Measurements from ENCODE around the gene UNG.

Gene UNG

GRCh38 chr12:109092497-109093021, 4.8 kb upstream of the UNG start:
- peak; percentile 49 for DNase-seq

GRCh38 chr12:109093022-109093918, 4.1 kb upstream of the UNG start, which contains the start of gene ALKBH2:
Gene ALKBH2, minus strand, starts transcription at chr12:109093472. Its CDS starts 686 bp downstream, at chr12:109092786.
- DNase-seq = peak; percentile 95

GRCh38 chr12:109097140-109097434, 310 bp upstream of the UNG start:
- no peak for DNase-seq

GRCh38 chr12:109098183-109098604, 797 bp downstream of the UNG start:
- no peak for DNase-seq

- no peak for DNase-seq
Observed at GRCh38 chr12:109098651-109099050, 1.3 kb downstream of the UNG start.

GRCh38 chr12:109099431-109100020, 2.1 kb downstream of the UNG start:
- no peak for DNase-seq

- no peak for DNase-seq
Observed at GRCh38 chr12:109100741-109101140, 3.3 kb downstream of the UNG start.

GRCh38 chr12:109102491-109102890, 5.1 kb downstream of the UNG start:
- DNase-seq = no peak

- no peak for DNase-seq
Observed at GRCh38 chr12:109105176-109105575, 7.8 kb downstream of the UNG start.

- no peak for DNase-seq
Observed at GRCh38 chr12:109109746-109110350, 12.5 kb downstream of the UNG start.

GRCh38 chr12:109110988-109111495, 13.6 kb downstream of the UNG start:
- peak; percentile 93 for DNase-seq

GRCh38 chr12:109112720-109113465, 15.5 kb downstream of the UNG start:
- DNase-seq = no peak

GRCh38 chr12:109113661-109114321, 16.4 kb downstream of the UNG start:
- DNase-seq = no peak

GRCh38 chr12:109114644-109115043, 17.2 kb downstream of the UNG start:
- DNase-seq = no peak

GRCh38 chr12:109115404-109115757, 18.0 kb downstream of the UNG start:
- no peak for DNase-seq

- peak; percentile 29 for DNase-seq
Observed at GRCh38 chr12:109115758-109116610, 18.6 kb downstream of the UNG start, which contains the start of gene ACACB. Gene ACACB, plus strand, starts transcription at chr12:109116587. Its CDS starts 22,819 bp downstream, at chr12:109139406.

GRCh38 chr12:109116611-109116949, 19.2 kb downstream of the UNG start:
- no peak for DNase-seq

- DNase-seq = no peak
Observed at GRCh38 chr12:109120095-109120494, 22.7 kb downstream of the UNG start.

GRCh38 chr12:109120557-109120956, 23.2 kb downstream of the UNG start:
- no peak for DNase-seq

- no peak for DNase-seq
Observed at GRCh38 chr12:109121346-109121880, 24.0 kb downstream of the UNG start.
